ENCODE measurements around the gene NUDT14. TPM values are rescaled to one million over a fixed set of nuclear protein-coding genes. Genes with fewer than 3 reads are reported as not detected.

The NUDT14 gene
- total RNA-seq, 1 experiment from 2014 or later, result 50.8 TPM

GRCh38 chr14:105155071-105155651 lies 26.0 kb downstream of the NUDT14 start:
- DNase-seq (no peak), ATAC-seq (no peak)
- H3K4me2 ChIP-seq (ENCODE audit: low read length), result no peak overlapping the region
- H3K9me3 ChIP-seq (ENCODE audit: low read length), result no peaks in the 10 kb centered on the region
- TF ChIP-seq EZH2phosphoT487 (IDR thresholded peaks at IDR 0.05; ENCODE audit: borderline replicate concordance, low read length) (no peak), CTCF (conservative IDR thresholded peaks at IDR 0.05; ENCODE audit: low read depth, low read length) (no peak), EZH2 (IDR thresholded peaks at IDR 0.05; ENCODE audit: low read length, unreplicated experiment) (no peak)
- peaks cover 9% of the 10 kb centered on the region; the same call in 1 of the 2 replicates for H3K79me2 ChIP-seq (ENCODE audit: low read length)
- no peaks in the 10 kb centered on the region for H3K36me3 ChIP-seq (ENCODE audit: low read depth, low read length)
- intact Hi-C loops (cut with micrococcal nuclease), result no loop called here
- CTCF ChIA-PET, result no interaction called here
- no peaks in the 10 kb centered on the region for H3F3A ChIP-seq (ENCODE audit: low read length, unreplicated experiment)
- no peak overlapping the region for H2AFZ ChIP-seq (ENCODE audit: low read length)
- no peak overlapping the region for H3K27ac ChIP-seq (ENCODE audit: low read length)
- BruUV-seq (replicated peaks), result no TSS peak
- POLR2A ChIA-PET (ENCODE audit: unreplicated experiment), result no interaction called here
- no peaks in the 10 kb centered on the region for H3K9me2 ChIP-seq (replicated peaks; ENCODE audit: low read length)
- no peaks in the 10 kb centered on the region for H3K27me3 ChIP-seq (ENCODE audit: low read length)
- no peaks in the 10 kb centered on the region for H4K20me1 ChIP-seq (ENCODE audit: low read length)
- no peak overlapping the region for H3K4me3 ChIP-seq (ENCODE audit: low read length)
- no peak overlapping the region for H3K9ac ChIP-seq (ENCODE audit: low read length)
- no peaks in the 10 kb centered on the region for H3K4me1 ChIP-seq (ENCODE audit: insufficient read depth, low read length)

GRCh38 chr14:105154476-105154871 lies 26.6 kb downstream of the NUDT14 start:
- Histone ChIP-seq H3K9me3 (ENCODE audit: low read length) (no peaks in the 10 kb centered on the region), H3K27ac (ENCODE audit: low read length) (no peak overlapping the region), H3K4me2 (ENCODE audit: low read length) (no peak overlapping the region), H3K9ac (ENCODE audit: low read length) (no peak overlapping the region), H3K4me3 (ENCODE audit: low read length) (no peak overlapping the region), H3K27me3 (ENCODE audit: low read length) (no peaks in the 10 kb centered on the region), H3K79me2 (ENCODE audit: low read length) (peaks cover 9% of the 10 kb centered on the region; the same call in 1 of the 2 replicates), H3K4me1 (ENCODE audit: insufficient read depth, low read length) (no peaks in the 10 kb centered on the region), H2AFZ (ENCODE audit: low read length) (no peak overlapping the region), H3K9me2 (replicated peaks; ENCODE audit: low read length) (no peaks in the 10 kb centered on the region), H4K20me1 (ENCODE audit: low read length) (no peaks in the 10 kb centered on the region), H3K36me3 (ENCODE audit: low read depth, low read length) (no peaks in the 10 kb centered on the region), H3F3A (ENCODE audit: low read length, unreplicated experiment) (no peaks in the 10 kb centered on the region)
- intact Hi-C loops (cut with micrococcal nuclease), result no loop called here
- no TSS peak for BruUV-seq (replicated peaks)
- DNase-seq (no peak), ATAC-seq (no peak)
- CTCF ChIA-PET, result no interaction called here
- POLR2A ChIA-PET (ENCODE audit: unreplicated experiment), result no interaction called here
- TF ChIP-seq EZH2phosphoT487 (IDR thresholded peaks at IDR 0.05; ENCODE audit: borderline replicate concordance, low read length), result no peak
- TF ChIP-seq CTCF (conservative IDR thresholded peaks at IDR 0.05; ENCODE audit: low read depth, low read length), result no peak
- TF ChIP-seq EZH2 (IDR thresholded peaks at IDR 0.05; ENCODE audit: low read length, unreplicated experiment), result no peak

- Histone ChIP-seq H3K9me3 (ENCODE audit: low read length) (no peaks in the 10 kb centered on the region), H3K9ac (ENCODE audit: low read length) (no peak overlapping the region), H3F3A (ENCODE audit: low read length, unreplicated experiment) (no peaks in the 10 kb centered on the region), H3K36me3 (ENCODE audit: low read depth, low read length) (no peaks in the 10 kb centered on the region), H3K9me2 (replicated peaks; ENCODE audit: low read length) (no peaks in the 10 kb centered on the region), H3K27ac (ENCODE audit: low read length) (no peak overlapping the region), H3K79me2 (ENCODE audit: low read length) (0 out of 2 replicates have a peak, but pooled peaks cover 4% of the 10 kb centered on the region), H4K20me1 (ENCODE audit: low read length) (no peaks in the 10 kb centered on the region), H3K4me1 (ENCODE audit: insufficient read depth, low read length) (no peaks in the 10 kb centered on the region), H3K4me2 (ENCODE audit: low read length) (no peak overlapping the region), H3K27me3 (ENCODE audit: low read length) (no peaks in the 10 kb centered on the region), H3K4me3 (ENCODE audit: low read length) (no peak overlapping the region), H2AFZ (ENCODE audit: low read length) (no peak overlapping the region)
- ChIA-PET CTCF (no interaction called here), POLR2A (ENCODE audit: unreplicated experiment) (no interaction called here)
- no peak for TF ChIP-seq CTCF (conservative IDR thresholded peaks at IDR 0.05; ENCODE audit: low read depth, low read length)
- no peak for TF ChIP-seq EZH2 (IDR thresholded peaks at IDR 0.05; ENCODE audit: low read length, unreplicated experiment)
- TF ChIP-seq EZH2phosphoT487 (IDR thresholded peaks at IDR 0.05; ENCODE audit: borderline replicate concordance, low read length), result no peak
- ATAC-seq (peak; percentile 37), DNase-seq (no peak)
- intact Hi-C loops (cut with micrococcal nuclease), result no loop called here
- no TSS peak for BruUV-seq (replicated peaks)
Observed at GRCh38 chr14:105153739-105154475, 27.2 kb downstream of the NUDT14 start.

Data from PC-3 (cell line).